ENCODE data around the gene GPLD1. TPM values are rescaled to one million over a fixed set of nuclear protein-coding genes. Genes with fewer than 3 reads are reported as not detected.

Gene GPLD1
- total RNA-seq, 4 donors from 2014 or later: 2.7 to 3.6 (median 3.0) TPM

- Histone ChIP-seq H3K36me3 (peaks cover 0 to 38% (median 0%) of the 10 kb centered on the region in 3 donors), H3K9me3 (no peaks in the 10 kb centered on the region), H3K4me1 (no peaks in the 10 kb centered on the region), H3K27me3 (no peaks in the 10 kb centered on the region), H3K27ac (no peak overlapping the region), H3K4me3 (no peak overlapping the region)
- TF ChIP-seq EP300 (IDR thresholded peaks at IDR 0.05) (no peak), POLR2A (IDR thresholded peaks at IDR 0.05) (no peak)
- DNase-seq (ENCODE audit: low spot score in 2 of 2): no peak
- WGBS, 2 donors: 84 to 86% methylated on average over 3 of the region's 3 CpGs
Measured at GRCh38 chr6:24439858-24440539, 49.4 kb downstream of the GPLD1 start.

GRCh38 chr6:24436979-24437378 is 52.4 kb downstream of the GPLD1 start:
- Histone ChIP-seq H3K36me3 (peaks cover 0 to 38% (median 0%) of the 10 kb centered on the region in 3 donors), H3K9me3 (no peaks in the 10 kb centered on the region), H3K4me1 (no peaks in the 10 kb centered on the region), H3K27me3 (no peaks in the 10 kb centered on the region), H3K27ac (no peak overlapping the region), H3K4me3 (no peak overlapping the region)
- no peak for TF ChIP-seq CTCF (IDR thresholded peaks at IDR 0.05)
- TF ChIP-seq POLR2A (IDR thresholded peaks at IDR 0.05): no peak
- TF ChIP-seq EP300 (IDR thresholded peaks at IDR 0.05): no peak
- WGBS, 2 donors: 93 to 94% methylated on average over 14 of the region's 14 CpGs
- no peak for DNase-seq (ENCODE audit: low spot score in 2 of 2)

GRCh38 chr6:24432611-24433010 is 56.8 kb downstream of the GPLD1 start:
- Histone ChIP-seq H3K36me3 (peaks cover 0 to 32% (median 0%) of the 10 kb centered on the region in 3 donors), H3K27ac (no peak overlapping the region), H3K27me3 (no peaks in the 10 kb centered on the region), H3K4me3 (no peak overlapping the region), H3K4me1 (no peaks in the 10 kb centered on the region), H3K9me3 (no peaks in the 10 kb centered on the region)
- TF ChIP-seq POLR2A (IDR thresholded peaks at IDR 0.05) (no peak), EP300 (IDR thresholded peaks at IDR 0.05) (no peak), CTCF (IDR thresholded peaks at IDR 0.05) (no peak)
- DNase-seq (ENCODE audit: low spot score in 2 of 2): no peak
- WGBS, 2 donors: 87 to 88% methylated on average over 9 of the region's 9 CpGs

GRCh38 chr6:24431045-24431451 is 58.3 kb downstream of the GPLD1 start:
- 83 to 88% methylated on average over 1 of the region's 1 CpG for WGBS, 2 donors
- Histone ChIP-seq H3K9me3 (no peaks in the 10 kb centered on the region), H3K36me3 (peaks cover 0 to 32% (median 0%) of the 10 kb centered on the region in 3 donors), H3K27me3 (no peaks in the 10 kb centered on the region), H3K27ac (no peak overlapping the region), H3K4me3 (no peak overlapping the region), H3K4me1 (no peaks in the 10 kb centered on the region)
- DNase-seq (ENCODE audit: low spot score in 2 of 2): peak in 1 of 2 donors; percentile 48
- TF ChIP-seq EP300 (IDR thresholded peaks at IDR 0.05) (no peak), CTCF (IDR thresholded peaks at IDR 0.05) (peak; percentile 32 to 74 (median 48))

- no peaks in the 10 kb centered on the region for H3K9me3 ChIP-seq
- H3K27me3 ChIP-seq: no peaks in the 10 kb centered on the region
- peaks cover 0 to 35% (median 0%) of the 10 kb centered on the region in 3 donors for H3K36me3 ChIP-seq
- no peak overlapping the region for H3K27ac ChIP-seq
- WGBS, 2 donors: 83 to 89% methylated on average over 3 of the region's 3 CpGs
- no peak overlapping the region for H3K4me3 ChIP-seq
- H3K4me1 ChIP-seq: no peaks in the 10 kb centered on the region
- no peak for TF ChIP-seq POLR2A (IDR thresholded peaks at IDR 0.05)
- TF ChIP-seq CTCF (IDR thresholded peaks at IDR 0.05): no peak
- no peak for TF ChIP-seq EP300 (IDR thresholded peaks at IDR 0.05)
- DNase-seq (ENCODE audit: low spot score in 2 of 2): no peak
Measured at GRCh38 chr6:24430086-24430485, 59.3 kb downstream of the GPLD1 start.
